ENCODE measurements around the gene B4GALT5. TPM values are rescaled to one million over a fixed set of nuclear protein-coding genes. Genes with fewer than 3 reads are reported as not detected.

Gene B4GALT5
- total and polyA plus RNA-seq, 2 donors from 2014 or later = 21.4 to 73.3 TPM

- H3K27ac ChIP-seq (ENCODE audit: low read depth in 2 of 2, low read length in 2 of 2) = peak overlapping the region; percentile 87 to 88
- peaks cover 3 to 12% (median 11%) of the 10 kb centered on the region in 3 donors for H3K4me1 ChIP-seq (ENCODE audit: control insufficient read depth in 2 of 3, insufficient read depth in 2 of 3, low read depth in 1 of 3, low read length in 3 of 3)
- FAIRE-seq (no peak), DNase-seq (peak; percentile 52 to 88 (median 68))
- H3K4me3 ChIP-seq (ENCODE audit: low read length in 3 of 3) = peak overlapping the region; percentile 65 to 72 (median 69)
- peak overlapping the region; percentile 58 to 87 (median 62) for H3K9ac ChIP-seq (ENCODE audit: low read length in 3 of 3)
- no peaks in the 10 kb centered on the region for H3K36me3 ChIP-seq (ENCODE audit: control insufficient read depth in 2 of 3, insufficient read depth in 3 of 3, low read length in 3 of 3)
- TF ChIP-seq CTCF (IDR thresholded peaks at IDR 0.05; ENCODE audit: borderline replicate concordance, extremely low read depth, insufficient read depth) = no peak
- intact Hi-C loops (cut with DNase I) = no loop called here
- H3K27me3 ChIP-seq (ENCODE audit: control insufficient read depth, insufficient read depth, low read length) = no peaks in the 10 kb centered on the region
- no peaks in the 10 kb centered on the region for H3K9me3 ChIP-seq (ENCODE audit: control insufficient read depth in 2 of 3, insufficient read depth in 1 of 3, low read length in 3 of 3)
Observed at GRCh38 chr20:49712996-49713752, 504 bp downstream of the B4GALT5 start.

DNA sequence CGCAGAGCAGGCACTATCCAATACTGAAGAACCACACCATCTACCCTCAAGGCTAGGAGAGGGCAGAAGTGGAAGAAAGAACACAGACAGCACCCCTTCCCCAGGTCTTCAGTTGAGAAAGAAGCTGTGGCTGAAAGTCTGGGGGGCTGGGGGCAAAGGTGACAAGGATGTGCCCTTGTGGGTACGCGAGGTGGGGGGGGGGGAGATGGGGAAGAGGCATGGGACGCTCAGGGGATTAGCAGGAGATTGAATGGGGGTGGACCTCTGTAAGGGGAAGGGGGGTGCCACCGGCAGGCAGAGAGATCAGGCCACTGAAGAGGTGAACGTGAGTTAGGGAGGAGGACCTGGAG lies 1.1 kb downstream of the B4GALT5 start:
- no peaks in the 10 kb centered on the region for H3K36me3 ChIP-seq (ENCODE audit: control insufficient read depth in 2 of 3, insufficient read depth in 3 of 3, low read length in 3 of 3)
- no peak for FAIRE-seq

GRCh38 chr20:49712118-49712517 lies 1.6 kb downstream of the B4GALT5 start:
- intact Hi-C loops (cut with DNase I) = no loop called here
- Histone ChIP-seq H3K27ac (ENCODE audit: low read depth in 2 of 2, low read length in 2 of 2) (peak overlapping the region; percentile 87 to 88), H3K9me3 (ENCODE audit: control insufficient read depth in 2 of 3, insufficient read depth in 1 of 3, low read length in 3 of 3) (no peaks in the 10 kb centered on the region), H3K27me3 (ENCODE audit: control insufficient read depth, insufficient read depth, low read length) (no peaks in the 10 kb centered on the region), H3K36me3 (ENCODE audit: control insufficient read depth in 2 of 3, insufficient read depth in 3 of 3, low read length in 3 of 3) (no peaks in the 10 kb centered on the region), H3K4me3 (ENCODE audit: low read length in 3 of 3) (peak overlapping the region in 2 of 3 donors; percentile 69 to 73), H3K4me1 (ENCODE audit: control insufficient read depth in 2 of 3, insufficient read depth in 2 of 3, low read depth in 1 of 3, low read length in 3 of 3) (peaks cover 3 to 15% (median 12%) of the 10 kb centered on the region in 3 donors), H3K9ac (ENCODE audit: low read length in 3 of 3) (peak overlapping the region in 1 of 3 donors; percentile 87)
- no peak for DNase-seq
- TF ChIP-seq CTCF (IDR thresholded peaks at IDR 0.05; ENCODE audit: borderline replicate concordance, extremely low read depth, insufficient read depth) = no peak
- no peak for FAIRE-seq

More for the DNA sequence above, 1.1 kb downstream of the B4GALT5 start:
- DNase-seq = peak in 1 of 5 donors; percentile 61
- Histone ChIP-seq H3K4me1 (ENCODE audit: control insufficient read depth in 2 of 3, insufficient read depth in 2 of 3, low read depth in 1 of 3, low read length in 3 of 3) (peaks cover 3 to 12% (median 11%) of the 10 kb centered on the region in 3 donors), H3K27ac (ENCODE audit: low read depth in 2 of 2, low read length in 2 of 2) (peak overlapping the region; percentile 87 to 88), H3K9ac (ENCODE audit: low read length in 3 of 3) (peak overlapping the region in 2 of 3 donors; percentile 62 to 87), H3K4me3 (ENCODE audit: low read length in 3 of 3) (peak overlapping the region; percentile 65 to 73 (median 69)), H3K9me3 (ENCODE audit: control insufficient read depth in 2 of 3, insufficient read depth in 1 of 3, low read length in 3 of 3) (no peaks in the 10 kb centered on the region), H3K27me3 (ENCODE audit: control insufficient read depth, insufficient read depth, low read length) (no peaks in the 10 kb centered on the region)
- intact Hi-C loops (cut with DNase I) = no loop called here
- no peak for TF ChIP-seq CTCF (IDR thresholded peaks at IDR 0.05; ENCODE audit: borderline replicate concordance, extremely low read depth, insufficient read depth)
